Stimulated activated CD8-positive, alpha-beta memory T cell treated with anti-CD3 and anti-CD28 coated beads, Interleukin-12 subunit alpha, Interleukin-12 subunit beta, amount 100 ng/mL, for 1 hour (primary cell): Measurements from ENCODE around the gene CLIP2.
"Not testable (repeated sequence)": the region's sequence is repeated elsewhere in the genome, so short reads cannot be mapped to it uniquely, and the experiment has no call there.

Source experiments
- DNase-seq: peaks from one replicate; pipeline ENCODE4 v3.0.0-alpha.2; 2020; ENCODE audit warnings: low read depth

CLIP2 gene

DNA sequence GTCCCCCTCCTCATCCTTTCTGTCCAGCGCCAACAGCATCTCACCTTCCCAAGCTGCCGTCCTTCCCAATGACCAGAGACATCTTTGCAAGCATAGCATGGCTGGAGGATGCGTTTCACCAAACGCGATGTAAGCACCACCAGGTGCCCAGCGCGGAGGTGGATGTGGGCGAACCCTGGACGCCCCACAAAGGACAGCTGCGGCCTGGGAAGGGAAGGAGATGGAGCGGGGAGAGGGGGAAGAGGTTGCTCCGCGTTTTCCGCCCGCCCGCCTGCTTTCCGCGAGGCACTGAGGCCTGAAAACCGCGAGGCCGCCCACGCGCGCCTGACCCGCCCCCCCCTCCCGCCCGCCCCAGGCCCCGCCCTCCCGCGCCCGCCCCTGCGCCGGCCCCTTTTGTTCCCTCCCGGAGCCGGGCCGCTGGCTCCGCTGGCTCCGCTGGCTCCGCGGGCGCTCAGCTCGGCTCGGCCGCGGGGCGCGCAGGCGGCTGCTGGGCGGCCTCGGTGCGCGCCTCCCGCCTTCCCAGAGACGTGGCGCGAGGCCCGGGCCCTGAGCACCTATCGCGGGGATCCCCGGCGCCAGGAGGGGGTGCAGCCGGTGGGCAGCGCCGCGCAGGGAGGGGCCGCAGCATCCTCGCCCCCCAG lies at the start of gene CLIP2:
TSS of gene CLIP2 (plus strand) at position 390 of the 641 bp plus-strand sequence. CDS start 28,140 bp downstream, outside the sequence.
- DNase-seq = peak; percentile 56

DNA sequence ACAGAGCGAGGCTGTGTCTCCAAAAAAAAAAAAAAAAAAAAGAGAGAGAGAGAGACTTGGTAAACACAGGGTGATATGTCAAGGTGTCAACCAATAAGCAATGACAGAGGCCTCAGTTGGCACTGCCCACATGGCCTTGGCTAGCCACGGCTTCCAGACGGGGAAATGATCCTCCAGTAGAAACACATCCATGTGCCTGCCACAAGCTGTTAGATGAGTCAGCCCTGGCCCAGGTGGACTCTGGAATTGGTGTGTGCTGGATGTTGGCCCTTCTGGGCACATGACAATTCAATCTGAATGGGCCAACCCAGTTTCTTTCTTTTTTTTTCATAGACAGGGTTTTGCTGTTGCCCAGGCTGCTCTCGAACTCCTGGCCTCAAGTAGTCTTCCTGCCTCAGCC lies 48.7 kb upstream of the CLIP2 start:
- DNase-seq = no peak

DNA sequence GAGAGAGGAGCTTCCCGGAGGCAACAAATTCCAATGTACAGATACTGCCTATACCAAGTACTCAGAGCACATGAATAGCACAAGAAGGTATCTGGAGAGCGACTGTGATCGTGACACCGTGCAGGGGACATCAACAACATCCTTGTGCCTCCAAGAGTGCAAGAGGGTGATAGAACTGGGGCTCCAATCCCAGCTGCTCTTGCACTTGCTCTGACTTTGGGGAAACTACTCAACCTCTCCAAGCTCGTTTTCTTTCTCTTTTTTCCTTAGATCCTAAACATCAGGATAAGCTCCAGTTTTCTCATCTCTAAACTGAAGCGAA lies 47.1 kb upstream of the CLIP2 start:
- no peak for DNase-seq

DNA sequence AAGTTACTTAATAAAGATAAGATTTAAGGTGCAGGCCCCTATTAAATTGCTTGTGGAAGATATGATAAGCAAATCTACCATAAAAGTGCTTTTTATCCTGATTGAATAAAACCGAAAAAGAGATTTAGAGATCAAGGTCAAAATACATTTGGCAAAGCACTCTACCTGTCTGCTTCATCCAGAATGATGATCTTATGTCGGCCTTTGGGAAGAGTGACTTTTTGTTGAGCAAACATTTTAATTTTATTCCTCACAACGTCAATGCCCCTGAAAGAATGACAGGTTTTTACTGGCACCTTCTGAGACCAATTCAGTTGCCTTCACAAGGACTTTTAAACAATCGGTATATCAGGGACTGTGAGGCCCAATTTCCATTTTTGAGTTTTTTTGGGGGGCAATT lies 42.7 kb upstream of the CLIP2 start:
- no peak for DNase-seq

DNA sequence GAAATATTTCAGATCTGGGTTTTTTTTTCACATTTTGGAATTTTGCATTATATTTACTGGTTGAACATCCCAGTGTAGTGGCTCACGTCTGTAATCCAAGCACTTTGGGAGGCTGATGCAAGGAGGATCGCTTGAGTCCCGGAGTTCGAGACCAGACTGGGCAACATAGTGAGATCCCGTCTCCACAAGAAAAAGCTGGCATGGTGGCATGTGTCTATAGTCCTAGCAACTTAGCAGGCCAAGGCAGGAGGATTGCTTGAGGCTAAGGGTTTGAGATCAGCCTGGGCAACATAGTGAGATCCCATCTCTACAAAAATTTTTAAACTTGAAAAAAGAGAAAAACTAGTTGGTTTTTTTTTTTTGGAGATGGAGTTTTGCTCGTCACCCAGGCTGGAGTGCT lies 41.1 kb upstream of the CLIP2 start:
- no peak for DNase-seq

DNA sequence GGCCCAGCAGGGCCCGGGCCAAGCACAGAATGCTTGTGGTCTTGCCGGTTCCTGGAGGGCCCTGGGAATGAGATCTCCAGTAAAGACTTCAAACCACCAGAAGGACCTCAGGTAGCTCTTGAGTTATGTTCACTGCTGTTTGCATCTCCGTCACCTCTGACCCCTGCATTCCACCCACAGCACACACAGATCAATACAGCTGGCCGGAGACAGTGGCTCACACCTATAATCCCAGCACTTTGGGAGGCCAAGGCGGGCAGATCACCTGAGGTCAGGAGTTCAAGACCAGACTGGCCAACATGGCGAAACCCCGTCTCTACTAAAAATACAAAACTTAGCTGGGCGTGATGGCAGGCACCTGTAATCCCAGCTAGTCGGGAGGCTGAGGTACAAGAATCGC lies 40.1 kb upstream of the CLIP2 start:
- DNase-seq = not testable (repeated sequence)

DNA sequence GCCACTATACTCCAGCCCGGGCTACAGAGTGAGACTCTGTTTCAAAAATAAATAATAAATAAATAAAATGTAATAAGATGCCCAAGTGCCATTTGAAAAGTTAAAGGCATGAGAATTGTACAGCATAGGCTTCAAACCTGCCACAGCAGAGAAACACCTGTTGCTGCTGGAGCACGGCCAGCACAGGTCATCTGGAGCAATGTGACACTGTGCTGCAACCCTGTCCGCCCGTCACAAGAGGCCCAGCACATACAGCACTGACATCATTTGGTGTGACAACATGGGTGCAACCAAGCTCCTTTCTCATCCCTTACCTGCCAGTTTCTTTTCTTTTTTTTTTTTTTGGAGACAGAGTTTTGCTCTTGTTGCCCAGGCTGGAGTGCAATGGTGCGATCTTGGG lies 36.3 kb upstream of the CLIP2 start:
- no peak for DNase-seq

DNA sequence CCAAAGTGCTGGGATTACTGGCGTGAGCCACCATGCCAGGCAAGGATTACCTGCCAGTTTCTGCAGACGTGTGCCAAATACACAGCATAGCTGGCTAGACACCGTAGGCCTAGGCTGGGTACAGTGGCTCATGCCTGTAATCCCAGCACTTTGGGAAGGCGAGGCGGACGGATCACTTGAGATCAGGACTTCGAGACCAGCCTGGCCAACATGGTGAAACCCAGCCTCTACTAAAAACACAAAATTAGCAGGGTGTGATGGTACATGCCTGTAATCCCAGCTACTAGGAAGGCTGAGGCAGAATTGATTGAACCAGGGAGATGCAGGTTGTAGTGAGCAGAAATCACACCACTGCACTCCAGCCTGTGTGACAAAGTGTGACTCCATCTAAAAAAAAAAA lies 35.9 kb upstream of the CLIP2 start:
- no peak for DNase-seq

DNA sequence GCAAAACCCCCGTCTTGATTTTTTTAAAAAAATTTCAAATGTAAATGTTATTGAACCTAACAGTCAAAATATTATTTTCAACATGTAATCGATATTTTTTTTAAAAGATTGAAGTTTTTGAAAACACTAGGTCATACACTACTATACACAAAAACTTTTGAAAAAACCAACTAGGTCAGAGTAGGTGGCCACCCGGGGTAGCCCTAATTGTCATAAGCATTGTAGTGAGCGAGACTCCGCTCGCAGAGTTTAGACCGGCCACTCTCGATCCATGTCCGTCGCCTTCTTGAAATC lies 35.4 kb upstream of the CLIP2 start:
- no peak for DNase-seq

DNA sequence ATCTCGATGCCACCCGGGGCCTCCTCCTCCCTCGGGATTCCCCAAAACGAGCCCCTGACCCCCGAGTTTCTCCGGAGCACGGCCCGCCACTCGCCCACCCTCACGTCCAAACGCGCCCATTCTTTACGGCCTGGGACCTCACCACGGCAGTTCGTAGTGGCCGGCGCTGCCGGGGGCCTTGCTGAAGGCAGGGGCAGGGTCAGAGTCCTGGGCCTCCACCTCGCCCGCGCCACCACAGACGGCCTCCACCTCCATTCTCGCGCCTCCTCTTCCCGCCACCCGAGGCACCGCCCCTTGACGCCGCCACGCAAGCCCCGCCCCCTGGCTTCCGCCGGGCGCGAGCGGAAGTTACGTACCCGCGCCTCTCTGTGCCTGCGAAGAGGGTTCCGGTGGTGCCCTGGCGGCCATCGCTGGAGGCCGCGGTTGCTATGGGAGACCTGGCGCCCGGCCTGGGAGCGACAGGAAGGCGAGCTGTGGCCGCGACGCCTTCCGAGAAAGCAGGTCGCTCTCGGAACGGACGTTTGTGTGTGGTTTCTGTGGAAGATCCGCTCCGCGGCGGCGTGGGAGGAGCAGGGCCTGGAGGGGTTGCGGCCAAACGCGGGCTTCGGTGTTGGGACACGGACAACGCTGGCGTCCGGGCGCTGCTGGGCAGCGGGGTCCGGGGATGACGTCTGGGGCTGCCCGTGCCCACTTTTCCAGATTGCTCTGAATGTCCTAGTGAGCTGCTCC lies 34.9 kb upstream of the CLIP2 start, which contains the start of gene RFC2:
TSS of gene RFC2 (minus strand) at position 271 of the 729 bp plus-strand sequence. CDS start at position 255, 16 bp downstream.
- peak; percentile 93 for DNase-seq

DNA sequence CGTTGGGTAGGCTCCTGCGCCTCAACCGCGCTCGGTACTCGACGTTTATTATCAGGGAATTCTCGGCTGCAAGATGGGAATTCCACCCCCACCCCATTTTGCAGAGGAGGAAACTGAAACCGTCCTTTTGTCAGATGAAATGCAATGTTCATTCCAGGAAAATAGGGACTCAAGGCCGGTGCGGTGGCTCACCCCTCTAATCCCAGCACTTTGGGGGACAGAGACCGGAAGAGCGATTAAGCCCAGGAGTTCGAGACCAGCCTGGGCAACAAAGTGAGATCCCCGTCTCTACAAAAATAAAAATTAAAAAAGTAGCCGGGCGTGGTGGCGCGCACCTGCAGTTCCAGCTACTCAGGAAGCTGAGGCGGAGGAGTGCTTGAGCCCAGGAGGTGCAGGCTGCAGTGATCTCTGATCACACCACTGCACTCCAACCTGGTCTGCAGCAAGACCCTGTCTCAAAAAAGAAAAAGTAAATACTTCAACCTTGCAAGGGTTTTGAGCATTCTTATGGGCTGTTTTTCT lies 34.3 kb upstream of the CLIP2 start:
- DNase-seq = no peak

DNA sequence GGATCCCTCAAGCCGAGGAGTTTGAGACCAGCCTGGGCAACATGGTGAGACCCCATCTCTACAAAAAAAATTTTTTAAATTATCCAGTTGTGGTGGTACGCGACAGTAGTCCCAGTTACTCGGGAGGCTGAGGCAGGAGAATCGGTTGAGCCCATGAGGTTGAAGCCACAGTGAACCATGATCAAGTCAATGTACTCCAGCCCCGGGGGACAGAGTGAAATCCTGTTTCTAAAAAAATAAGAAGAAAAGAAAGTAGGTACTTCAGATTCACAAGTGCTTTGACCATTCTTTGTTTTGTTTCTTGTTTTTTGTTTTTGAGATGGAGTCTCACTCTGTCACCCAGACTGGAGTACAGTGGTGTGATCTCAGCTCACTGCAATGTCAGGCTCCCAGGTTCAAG lies 33.7 kb upstream of the CLIP2 start:
- DNase-seq = not testable (repeated sequence)

DNA sequence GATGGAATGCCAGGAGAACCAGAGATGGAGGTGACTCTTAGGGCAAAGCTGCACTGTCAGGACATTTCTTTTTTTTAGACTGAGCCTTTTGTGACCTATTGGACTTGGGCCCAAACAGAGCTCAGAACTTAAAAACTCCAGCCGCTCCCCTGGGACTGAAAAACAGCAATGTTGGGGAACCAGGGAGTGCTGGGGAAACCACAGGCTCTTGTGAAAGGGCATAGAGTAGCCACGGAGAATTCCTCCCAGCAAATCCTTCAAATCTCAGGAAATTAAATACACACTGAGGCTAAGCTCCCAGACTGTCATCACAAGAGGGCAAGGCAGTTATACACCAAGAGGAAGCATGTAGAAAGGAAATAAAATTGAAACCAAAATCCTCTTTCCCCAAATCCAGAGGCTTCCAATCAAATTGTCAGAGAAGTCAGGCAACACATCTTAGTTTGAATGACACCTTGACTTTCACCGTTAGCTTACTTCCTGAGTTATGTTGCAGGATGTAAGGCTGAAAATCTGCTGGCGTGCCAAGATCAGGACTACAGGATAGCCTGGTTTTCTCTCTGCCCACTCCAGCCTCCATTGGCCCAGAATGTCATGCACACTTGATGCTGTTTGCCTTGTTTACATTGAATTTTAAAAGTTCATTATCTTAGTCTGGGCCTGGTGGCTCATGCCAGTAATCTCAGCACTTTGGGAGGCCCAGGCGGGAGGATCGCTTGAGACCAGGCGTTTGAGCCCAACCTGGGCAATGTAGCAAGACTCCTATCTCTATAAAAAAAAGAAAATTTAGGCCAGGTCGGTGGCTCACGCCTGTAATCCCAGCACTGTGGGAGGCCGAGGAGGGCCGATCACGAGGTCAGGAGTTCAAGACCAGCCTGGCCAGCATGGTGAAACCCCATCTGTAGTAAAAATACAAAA lies 32.5 kb upstream of the CLIP2 start:
- no peak for DNase-seq

DNA sequence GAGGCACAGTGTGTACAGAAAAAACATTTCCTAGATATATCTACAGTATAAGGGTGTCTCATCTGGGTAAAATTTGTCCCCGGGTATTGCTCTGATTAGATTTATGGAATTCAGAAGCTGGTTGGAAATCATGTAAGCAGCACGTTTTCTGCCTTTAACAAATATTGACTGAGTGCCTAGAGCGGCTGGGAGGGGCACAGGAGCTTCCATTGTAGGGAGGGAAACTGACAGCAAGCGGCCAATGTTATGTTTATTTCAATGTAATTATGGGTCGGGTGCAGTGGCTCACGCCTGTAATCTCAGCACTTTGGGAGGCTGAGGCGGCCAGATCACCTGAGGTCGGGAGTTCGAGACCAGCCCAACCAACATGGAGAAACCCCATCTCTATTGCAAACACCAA lies 30.6 kb upstream of the CLIP2 start:
- no peak for DNase-seq

DNA sequence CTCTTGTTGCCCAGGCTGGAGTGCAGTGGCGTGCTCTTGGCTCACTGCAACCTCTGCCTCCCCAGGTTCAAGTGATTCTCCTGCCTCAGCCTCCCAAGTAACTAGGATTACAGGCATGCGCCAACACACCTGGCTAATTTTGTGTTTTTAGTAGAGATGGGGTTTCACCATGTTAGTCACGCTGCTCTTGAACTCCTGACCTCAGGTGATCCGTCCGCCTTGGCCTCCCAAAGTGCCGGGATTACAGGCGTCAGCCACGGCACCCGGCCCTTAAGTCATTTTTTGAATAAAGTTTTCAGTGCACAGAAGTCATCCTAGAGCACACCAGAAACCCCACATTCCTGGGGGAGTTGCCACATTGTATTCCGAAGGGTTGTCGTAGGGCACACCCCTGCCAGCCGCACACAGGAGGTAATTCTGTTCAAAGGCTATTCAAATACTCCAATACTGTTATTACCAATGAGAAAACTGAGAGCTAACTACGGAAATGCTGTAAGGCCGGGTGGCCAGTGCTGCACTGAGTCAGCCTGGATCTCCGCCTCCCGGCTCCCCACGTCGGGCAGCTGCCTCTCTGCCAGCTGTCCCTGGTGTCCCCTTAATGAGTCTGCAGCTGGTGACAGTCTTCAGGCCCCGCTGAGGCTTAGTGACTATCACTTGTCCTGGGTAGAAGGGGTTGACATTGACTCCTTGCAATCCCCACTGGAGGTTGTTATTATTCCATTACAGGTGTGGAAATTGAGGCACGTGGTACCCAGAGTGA lies 26.4 kb upstream of the CLIP2 start:
- DNase-seq = no peak

DNA sequence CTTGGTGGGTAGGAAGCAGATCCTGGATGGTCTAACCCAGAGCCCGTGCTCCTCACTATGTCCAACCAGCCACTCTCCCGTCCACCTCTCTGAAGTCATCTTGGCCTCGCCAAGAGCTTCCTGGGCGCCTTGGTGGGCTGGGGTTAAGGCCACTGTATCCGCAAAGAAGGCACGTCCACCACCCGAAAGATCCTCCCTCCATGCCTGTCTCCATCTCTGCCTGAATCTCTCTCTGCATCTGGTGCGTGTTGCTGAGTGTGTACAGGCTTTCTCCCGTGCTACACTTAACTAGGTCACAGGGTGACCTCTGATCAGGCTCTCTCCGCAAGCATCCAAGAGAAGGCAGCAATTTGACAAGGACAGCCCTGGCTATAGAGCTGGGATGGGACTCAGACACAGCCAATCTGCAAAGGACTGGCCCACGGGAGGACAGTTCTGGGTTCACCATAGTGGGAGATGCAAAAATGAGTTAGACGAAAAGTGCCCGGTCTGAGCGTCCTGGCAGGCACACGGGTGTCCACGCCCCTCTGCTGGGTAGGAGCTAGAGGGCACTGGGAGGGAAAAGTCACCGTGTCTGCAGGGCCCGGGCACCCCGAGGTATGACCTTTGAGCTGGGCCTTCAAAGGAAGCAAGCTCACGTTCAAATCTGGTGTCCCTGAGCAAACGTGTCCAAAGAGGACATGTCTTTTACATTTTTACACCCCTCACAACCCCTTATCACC lies 25.6 kb upstream of the CLIP2 start:
- no peak for DNase-seq

DNA sequence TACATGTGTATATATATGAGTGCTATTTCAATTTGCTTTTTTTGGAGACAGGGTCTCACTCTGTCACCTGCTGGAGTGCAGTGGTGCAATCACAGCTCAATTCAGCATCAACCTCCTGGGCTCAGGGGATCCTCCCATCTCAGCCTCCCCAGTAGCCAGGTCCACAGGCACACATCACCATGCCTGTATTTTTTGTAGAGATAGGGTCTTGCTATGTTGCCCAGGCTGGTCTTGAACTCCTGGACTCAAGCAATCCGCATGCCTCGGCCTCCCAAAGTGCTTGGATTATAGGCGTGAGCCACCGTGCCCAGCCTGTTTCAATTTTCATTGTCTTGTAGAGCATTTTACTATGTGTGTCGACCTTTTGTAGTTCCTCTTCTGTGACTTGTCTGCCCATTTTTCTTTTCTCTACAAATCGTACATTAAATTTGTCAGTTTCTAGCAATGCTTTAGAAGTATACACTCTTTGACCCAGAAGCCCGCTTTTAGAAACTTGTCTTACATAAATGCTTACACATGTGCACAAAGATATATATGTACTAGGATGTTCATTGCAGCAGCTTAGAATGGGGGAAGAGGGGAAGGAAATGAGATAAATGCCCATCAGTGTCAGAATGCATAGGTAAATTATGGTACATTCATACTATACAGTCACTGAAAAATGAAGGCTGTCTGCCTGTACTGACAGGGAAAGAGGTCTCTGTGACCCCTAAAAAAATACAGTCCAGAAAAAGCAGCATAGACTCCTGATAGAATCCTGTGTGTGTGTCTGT lies 22.8 kb upstream of the CLIP2 start:
- no peak for DNase-seq

DNA sequence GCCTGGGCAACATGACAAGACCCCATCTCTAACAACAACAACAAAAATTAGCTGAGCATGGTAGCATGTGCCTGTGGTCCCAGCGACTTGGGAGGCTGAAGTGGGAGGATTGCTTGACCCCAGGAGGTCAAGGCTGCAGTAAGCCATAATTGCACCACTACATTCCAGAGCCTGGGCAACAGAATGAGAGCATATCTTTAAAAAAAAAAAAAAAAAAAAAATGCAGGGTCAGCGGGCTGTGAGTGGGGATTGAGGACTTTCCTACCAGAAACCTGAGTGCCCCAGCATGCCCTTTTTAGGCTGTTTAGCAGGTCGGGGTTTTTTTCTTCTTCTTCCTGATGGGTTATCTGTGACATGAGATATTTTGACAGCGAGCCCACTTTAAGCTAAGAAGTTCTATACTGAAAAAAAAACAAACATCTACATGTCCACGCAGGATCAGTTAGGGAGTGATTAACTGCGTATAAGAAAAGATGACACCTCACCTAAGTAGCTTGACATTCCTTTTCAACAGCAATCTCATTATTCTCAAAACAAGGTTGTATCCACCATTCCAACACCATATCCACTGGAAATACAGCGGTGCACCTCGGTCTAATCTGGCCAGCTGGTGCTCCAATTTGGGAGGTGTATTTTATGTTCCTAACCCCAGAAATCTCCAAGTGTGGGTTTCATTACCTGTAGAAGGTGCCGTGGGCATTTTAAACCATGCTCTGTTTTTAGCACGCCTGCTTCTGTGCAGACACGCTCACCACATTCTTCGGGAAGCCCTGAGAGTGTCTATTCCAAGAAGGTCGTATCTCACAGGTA lies 21.2 kb upstream of the CLIP2 start:
- DNase-seq = no peak

DNA sequence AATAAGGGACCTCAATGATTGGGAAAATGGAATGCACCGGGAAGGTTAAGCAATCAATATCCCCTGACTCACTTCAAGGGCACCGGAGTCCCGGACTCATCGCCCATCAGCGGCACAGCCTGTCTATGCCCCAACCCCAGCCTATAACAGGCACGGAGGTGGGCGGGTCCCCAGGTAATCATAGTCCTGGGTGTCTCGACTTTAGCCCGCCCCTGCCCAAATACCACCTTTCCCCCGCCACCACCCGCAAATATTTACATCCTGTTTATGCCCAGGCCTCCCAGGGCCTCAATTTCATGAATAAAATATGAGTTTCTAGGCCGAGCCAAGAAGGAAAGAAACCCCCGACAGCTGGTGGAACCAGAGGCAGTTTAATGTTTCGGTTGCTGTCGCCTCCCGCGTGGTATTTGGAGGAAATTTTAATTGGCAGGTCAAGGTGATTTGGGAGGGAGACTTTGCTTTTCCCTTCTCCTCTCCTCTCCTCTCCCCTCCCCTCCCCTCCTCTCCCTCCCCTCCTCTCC lies 19.4 kb upstream of the CLIP2 start:
- DNase-seq = peak; percentile 25
